TTC549 (cell line): ENCODE measurements around the gene ARHGAP45.
"Not testable (repeated sequence)": the region's sequence is repeated elsewhere in the genome, so short reads cannot be mapped to it uniquely, and the experiment has no call there.

Experiments used
- FAIRE-seq: peaks from 2 replicates; lab custom pipeline; 2012; peaks lifted over from hg19 to GRCh38; lab: Jason Lieb, UNC

ARHGAP45 gene

DNA sequence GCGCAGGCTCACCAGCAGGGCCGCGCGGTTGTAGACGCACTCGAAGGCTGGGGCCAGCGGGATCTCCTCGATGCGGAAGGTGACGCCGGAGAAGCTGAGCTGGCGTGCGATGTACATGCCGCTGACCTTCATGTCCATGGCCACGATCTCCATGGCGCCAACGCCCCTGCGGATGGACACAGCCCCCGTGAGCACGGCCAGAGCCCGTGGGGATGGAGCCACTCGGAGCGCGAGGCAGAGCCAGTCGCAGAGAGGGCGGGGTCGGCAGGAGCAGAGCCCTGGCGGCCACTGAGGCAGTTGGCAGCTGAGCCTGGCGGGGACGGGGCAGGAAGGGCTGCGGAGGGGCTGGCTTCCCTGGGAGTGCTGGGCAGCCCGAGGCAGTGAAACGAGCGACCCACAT lies 52.0 kb downstream of the ARHGAP45 start:
- no peak for FAIRE-seq

DNA sequence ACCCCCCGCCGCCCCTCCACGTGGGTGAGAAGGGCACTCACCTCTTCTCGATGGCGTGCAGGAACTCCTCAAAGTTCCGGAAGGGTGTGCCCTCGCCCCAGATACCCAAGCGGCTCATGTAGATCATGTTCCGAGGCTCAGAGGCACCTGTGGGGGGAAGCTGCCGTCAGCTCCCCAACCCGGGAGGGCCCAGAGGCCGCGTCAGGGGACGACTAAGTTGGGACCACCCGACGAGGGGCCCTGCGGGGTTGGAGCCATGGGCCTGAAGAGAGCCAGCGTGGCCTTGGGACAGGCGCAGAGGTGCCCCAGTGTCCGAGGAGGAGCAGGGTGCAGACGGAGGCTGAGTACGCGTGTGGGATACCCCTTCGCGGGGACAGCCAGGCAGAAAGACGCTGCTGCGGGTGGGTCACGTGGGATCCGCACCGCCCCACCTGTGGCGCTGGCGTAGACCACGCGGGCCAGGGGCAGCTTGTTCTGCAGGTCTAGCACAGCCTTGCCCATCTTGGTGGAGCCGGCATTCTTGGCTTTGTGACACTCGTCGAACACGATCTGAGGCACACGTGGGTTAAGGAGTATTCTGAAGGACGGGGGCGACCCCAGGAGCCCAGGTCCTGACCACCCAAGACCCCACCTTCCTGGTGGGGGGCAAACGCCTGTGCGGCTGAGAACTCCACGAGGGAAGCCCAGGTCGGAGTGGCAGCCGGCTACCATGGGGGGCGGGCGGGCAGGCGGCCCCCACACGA lies 52.7 kb downstream of the ARHGAP45 start:
- no peak for FAIRE-seq

DNA sequence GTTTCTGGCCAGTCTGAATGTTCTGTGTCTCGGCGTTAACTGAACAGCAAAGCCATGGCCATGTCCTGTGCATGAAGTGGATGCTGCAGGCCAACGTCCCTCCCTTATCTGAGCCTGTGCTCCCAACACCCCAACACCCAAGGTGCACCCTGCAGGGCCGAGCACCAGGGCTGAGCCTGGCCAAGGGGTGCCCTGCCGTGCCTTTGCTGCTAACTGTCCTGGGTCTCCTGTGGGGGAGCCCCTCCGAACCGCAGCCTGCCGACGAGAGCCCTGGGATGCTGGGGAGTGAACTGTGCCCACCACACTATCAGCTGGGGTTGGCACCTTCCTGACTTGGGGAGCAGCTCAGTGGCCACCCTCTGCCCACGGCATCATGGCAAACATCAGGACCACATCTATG lies 54.4 kb downstream of the ARHGAP45 start:
- FAIRE-seq, result no peak

DNA sequence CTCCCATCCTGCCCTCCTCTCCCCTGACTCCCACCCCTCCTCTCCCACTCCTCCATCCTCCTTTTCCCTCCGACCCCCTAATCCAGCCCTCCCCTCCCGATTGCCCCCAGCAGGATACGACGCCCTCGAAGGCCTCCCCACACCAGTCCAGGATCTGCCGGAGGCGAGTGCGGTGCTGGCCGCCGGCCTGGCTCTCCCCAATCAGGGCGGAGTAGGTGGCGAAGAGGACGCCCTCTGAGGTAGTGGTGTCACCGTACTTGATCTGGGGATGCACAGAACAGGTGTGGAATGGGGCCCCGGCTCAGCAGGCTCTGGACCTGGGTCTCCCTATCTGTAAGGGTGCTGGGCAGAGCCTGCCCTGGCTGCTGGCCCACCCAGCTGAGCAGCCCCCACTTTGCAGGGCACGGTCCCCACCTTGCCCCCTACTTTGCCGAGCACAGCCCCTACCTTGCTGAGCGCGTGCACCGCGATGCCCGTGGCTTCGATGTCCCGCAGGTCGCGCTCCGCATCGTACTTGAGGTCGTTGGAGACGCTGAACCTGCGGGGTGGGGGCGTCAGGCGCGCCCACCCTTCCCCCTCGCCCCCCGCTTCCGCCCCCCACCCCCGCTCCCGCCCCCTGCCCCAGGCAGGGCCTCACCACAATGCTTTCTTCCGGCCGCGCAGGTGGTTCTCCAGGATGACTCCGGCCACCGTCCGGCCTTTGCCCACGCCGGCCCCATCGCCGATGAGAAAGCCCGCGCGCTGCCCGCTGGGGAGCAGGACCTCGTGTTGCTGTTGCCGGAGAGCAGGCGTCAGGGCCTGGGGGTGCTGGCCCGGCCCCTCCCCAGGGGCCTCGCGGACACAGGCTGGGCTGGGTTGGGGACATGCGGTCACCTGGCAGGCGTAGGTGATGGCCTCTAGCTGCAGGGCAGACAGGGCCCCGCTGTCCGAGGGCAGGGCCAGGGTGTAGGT lies 55.3 kb downstream of the ARHGAP45 start:
- FAIRE-seq, result no peak

DNA sequence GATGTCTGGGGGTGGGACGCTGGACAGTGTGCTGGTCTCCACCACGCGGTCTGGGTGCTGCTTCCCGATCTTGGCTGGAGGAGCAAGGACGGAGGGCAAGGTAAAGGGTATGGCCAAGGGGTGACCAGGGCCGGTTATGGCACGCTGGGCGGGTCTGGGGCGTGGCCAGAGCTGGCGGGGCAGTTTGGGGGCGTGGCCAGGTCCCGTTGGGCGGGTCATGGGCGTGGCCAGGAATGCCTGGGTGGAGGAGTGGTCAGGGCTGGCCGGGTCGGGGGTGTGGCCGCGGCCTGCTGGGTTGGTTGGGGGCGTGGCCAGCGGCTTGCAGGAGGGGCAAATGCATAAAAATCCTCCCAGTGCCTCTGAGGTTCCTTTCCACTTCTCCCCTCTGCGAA lies 56.0 kb downstream of the ARHGAP45 start:
- FAIRE-seq, result peak; percentile 3

DNA sequence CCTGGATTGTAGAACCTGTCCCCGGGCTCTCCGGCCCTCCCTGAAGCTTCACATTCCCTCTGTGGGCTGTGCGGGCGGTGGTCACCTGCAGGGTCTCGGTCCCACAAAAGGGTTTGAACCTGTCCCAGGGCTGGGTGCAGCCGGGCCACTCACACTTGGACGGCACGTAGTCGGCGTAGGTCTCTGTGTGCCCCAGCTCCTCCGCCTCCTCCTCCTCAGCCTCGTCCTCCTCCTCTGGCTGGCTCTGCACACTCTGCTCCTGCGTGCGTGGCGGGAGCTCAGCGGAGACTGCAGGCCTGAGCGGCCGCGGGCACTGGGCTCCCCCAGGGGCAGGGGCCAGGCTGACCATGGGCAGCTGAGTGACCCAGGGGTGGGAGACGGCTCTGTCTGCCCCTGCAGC lies 56.4 kb downstream of the ARHGAP45 start:
- FAIRE-seq, result no peak

DNA sequence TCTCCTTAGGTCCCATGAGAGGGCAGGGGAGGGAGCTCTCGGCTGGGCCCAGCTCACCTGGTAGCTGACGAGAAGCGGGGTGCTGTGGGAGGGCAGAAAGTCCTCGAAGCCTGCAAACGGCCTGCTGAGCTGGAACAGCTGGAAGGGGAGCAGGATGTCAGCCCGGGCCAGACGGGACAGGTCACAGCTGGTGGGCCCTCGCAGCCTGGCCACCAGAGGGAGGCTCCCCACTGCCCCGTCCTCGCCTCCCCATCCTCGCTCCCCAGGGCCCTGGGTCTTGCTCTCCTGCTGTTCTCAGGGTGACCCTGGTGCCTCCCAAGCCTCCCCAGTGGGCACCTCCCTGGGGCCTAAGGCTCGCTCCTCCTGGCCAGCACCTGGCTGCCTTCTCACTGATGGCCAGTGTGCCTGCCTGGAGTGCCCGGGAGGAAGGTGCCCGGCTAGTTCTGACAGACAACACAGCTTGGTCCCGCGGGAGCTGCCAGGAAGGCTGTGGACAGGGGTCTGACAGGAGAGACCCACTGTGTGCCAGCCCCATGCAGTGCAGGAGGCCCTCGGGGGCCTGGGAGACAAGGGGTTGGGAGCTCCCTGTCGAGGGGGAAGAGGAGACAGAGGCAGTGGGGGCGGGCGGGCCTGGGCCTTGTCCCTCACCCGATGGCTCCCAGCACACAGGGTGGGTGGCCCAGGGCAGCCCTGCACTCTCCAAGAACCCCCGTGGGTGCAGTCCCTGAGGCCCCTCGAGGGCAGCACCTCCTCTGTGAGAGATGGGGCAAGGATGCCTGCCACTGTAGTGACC lies 57.1 kb downstream of the ARHGAP45 start:
- FAIRE-seq, result no peak

DNA sequence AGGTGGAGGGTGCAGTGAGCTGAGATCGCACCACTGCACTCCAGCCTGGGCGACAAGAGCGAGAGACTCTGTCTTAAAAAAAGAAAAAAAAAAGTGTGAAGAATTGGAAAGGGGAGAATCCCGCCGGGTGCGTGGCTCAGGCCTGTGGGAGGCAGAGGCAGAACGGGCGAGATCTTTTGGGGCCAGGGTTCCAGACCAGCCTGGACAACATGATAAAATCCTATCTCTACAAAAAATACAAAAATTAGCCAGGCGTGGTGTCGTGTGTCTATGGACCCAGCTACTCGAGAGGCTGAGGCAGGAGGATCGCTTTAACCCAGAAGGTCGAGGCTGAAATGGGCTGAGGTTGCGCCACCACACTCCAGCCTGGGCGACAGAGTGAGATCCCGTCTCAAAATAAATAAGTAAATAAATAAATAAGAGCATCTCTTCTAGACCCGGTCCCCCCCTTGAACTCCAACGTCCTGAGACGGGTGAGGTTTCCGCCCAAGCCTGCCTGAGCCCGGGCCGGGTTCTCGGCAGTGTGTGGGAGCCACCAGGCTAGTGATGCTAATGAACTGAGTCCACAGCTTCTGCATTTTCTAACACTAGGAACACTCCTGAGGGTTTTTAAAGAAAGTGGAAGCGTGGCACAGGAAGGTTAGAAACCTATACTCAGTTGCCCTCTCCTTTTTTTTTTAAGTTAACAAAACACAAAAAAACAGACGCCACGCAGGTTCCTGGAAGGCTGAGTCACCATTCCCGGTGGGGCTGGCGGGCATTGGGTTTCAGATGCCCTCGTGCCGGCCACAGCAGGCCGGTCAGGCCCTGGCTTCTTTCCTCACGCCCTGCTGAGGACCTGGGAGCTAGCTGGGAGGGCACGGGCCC lies 58.9 kb downstream of the ARHGAP45 start:
- no peak for FAIRE-seq

DNA sequence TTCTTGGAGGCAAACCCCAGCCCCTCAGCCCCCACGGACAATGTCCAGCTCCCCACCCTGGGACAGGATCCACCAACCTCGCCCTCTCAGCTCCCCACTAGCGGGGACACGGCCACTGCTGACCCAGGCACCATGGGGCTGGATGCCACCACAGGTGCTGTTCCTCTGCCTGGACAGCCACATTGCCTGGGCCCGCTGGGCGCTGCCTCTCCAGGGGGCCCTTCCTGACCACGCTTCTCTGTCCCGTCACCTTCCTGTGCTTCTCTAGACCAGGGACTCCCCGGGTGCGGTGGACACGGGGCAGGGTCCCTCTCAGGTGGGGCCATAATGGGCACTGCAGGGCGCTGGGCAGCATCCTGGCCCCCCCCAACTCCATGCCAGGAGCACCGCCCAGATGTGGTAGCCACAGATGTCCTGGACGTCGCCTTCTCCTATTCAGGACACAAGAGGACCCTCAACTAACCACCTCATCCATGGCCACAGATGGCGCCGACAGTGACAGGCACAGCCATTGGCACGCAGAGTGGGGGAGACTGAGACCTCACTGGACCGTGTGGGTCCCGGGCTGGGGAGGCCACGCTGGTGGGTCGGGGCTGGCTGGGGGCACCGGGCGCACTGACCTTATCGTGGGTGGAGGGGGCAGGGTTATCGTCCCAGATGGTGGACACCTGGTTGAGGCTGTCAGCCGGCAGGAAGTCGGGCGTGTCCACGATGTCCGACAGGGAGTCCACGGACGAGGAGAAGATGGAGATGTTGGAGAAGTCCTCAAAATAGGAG lies 60.2 kb downstream of the ARHGAP45 start:
- FAIRE-seq, result no peak

DNA sequence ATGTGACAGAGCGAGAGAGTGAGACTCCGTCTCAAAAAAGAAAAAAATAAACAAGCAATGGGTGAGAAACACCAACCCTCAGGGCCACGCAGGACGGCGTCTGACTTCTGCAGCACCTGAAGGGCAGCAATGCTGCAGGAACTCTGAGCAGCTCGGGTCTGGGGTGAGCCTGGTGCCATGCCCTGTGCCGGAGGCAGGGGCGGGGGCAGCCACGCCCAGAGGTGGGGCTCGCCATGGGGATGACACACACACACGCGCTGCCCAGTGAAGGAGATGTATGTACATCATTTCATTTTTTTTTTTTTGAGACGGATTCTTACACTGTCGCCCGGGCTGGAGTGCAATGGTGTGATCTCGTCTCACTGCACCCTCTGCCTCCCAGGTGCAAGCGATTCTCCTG lies 61.1 kb downstream of the ARHGAP45 start:
- no peak for FAIRE-seq

DNA sequence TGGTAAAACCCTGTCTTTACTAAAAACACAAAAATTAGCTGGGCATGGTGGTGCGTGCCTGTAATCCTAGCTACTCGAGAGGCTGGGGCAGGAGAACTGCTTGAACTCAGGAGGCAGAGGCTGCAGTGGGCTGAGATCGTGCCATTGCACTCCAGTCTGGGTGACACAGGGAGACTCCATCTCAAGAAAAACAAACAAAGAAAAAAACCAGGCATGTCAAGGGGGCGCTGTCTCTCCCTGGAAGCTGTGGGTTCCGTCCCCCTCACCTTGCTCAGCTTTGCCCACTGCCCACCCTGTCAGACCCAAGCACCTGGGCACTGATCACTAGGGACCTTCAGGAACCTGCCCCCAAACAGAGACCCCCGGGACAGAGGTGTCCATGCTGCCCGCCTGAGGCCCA lies 62.1 kb downstream of the ARHGAP45 start:
- not testable (repeated sequence) for FAIRE-seq

DNA sequence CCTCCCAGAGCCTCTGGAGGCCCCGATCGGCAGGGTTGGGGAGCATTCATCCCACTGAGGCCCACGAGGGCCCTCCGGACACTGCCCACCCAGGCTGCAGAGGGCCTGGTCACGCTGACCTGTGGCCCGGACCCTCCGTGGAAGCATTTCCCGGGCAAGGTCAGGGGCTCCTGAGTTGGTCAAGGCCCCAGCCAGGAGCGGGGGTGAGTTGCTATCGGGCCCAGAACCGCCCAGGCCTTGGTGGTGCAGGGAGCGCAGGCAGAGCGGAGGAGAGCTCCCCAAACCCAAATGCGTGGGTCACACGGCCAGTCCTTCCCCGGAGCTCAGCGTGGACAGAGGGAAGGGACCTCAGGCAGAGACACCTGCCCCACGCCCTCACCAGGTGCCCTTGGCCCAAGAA lies 62.6 kb downstream of the ARHGAP45 start:
- FAIRE-seq, result no peak

DNA sequence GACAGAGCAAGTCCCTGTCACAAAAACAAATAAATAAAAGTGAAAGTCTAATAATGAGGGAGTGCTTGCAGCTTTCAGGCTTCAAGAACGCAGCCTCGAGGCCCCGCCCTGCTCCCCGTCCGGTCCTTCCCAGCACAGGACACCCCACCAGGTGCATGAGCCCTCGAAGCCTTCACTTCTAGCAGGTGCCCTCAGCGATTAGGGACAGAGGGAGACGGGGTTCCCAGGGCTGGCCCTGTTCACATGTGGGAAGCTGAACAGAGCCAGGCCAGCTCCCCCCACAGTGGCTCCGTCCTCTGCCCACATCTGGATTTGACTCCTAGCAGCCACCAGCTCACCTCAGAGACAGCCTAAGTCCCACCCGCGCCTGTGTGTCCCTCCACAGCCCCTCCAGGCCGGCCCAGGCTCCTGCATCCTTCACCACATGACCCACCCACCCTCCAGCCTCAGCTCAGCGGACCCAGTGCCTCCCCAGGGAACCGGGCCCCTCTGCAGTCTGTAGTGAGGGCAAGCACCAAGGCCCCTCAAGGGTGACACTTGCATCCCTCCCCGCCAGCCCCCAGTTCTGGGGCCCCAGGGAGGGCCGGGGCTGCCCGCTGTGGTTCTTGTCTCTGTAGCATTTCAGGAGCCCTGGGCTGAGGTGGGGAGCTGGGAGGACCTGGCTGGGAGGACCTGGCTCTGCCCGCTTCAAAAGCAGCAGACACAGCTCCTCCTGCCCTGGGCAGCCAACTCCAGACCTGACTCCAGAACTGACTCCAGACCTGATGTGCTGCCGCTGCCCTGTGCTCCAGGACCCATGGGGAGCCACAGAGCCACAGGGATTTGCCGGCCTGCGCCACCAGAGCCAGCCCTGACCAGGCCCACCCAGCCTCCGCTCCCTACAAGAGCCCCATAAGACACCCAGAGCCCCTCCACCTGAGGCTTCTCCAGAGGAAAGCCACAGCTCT lies 64.1 kb downstream of the ARHGAP45 start:
- no peak for FAIRE-seq

DNA sequence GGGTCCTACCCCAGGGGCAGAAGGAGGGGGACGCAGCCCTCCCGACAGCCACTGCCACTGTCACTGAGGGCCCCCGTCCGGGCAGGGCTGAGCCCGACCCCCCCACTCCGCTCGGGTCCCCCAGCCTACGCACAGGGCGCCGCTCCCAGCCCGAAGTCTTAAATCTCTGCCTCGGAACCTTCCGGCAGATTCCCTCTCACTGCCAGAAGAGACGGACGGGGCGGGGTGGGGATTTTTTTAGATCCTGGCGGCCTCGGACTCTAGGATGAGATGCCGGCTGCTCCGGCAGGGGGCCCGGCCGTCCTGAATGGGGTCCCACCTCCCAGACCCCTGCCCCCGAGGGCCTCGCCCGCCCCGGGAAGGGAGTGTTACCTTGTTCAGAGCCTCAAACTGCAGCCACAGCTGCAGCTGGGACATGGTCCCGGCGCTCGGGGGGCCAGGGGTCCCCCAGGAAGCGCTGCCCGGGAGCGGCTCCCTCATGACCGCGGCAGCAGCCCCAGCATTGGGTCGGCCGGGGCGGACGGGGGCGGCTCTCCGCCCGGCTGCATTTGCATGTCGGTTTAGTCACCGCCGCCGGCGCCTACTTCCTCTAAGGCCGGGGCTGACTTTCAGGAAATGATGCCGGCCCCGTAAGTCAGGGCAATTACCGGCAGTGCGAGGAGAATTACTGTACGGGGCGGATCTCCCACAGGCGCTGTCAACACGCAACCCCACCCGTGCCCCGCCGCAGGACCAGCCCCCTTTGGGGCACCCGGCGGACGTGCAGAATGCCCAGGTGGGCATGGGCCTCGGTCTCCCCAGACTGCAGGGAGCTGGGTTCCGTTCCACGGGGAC lies 65.0 kb downstream of the ARHGAP45 start:
- no peak for FAIRE-seq

DNA sequence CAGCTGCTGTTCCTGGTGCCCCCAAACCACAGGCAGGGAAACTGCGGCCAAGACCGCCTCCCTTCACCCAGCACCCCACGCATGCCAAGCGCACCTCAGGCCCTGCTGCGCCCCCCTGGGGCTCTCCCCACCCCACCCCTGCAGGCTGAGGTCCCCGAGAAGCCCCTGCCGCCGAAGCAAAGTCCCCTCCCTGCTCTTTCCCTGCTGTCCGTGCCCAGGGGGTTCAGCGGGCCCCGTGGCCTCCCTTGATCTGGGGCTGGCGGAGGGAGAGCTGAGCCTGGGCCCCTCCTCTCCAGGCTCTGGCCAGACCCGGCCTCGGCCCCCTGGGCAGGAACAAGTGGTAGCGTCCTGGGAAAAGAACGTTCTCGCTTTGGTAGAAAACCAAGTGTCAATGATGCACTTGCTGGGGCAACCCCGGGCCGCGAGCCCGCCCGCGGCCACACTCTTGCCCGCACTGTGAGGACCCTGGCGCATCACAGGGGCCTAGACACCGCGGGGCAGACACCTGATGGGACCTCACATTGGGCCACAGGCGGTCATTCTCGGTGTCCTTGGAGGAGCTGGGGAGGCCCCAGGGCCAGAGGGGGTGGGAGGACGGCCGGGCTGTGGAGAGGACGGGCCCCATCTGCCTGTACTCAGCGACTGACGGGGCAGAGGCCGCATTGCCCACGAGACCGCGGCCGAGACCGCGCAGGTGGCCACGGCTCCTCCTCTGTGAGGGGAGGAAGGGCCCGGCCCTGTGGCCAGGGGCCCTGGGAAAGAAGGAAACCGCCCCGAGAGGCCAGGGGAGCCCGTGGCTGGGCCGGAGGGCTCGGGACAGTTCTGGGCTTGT lies 65.8 kb downstream of the ARHGAP45 start:
- FAIRE-seq, result no peak

DNA sequence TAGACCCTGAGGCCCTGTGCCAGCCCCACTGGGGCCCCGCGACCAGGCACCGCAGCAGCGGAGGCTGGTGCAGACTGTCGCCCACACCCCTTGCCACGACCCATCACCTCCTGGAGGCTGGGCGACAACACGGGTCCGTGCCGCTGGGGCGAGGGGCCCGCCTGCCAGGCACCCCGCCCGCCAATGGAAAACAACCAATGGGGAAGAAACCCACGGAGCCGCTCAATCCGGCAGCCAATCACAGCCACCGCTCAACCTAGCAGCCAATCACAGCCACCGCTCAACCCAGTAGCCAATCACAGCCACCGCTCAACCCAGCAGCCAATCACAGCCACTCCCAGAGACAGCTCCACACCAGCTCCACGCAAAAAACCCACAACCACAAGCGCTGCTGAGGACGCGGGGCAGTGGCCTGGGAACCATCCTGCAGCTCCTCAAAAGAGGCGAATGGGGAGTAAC lies 66.5 kb downstream of the ARHGAP45 start:
- FAIRE-seq, result no peak

DNA sequence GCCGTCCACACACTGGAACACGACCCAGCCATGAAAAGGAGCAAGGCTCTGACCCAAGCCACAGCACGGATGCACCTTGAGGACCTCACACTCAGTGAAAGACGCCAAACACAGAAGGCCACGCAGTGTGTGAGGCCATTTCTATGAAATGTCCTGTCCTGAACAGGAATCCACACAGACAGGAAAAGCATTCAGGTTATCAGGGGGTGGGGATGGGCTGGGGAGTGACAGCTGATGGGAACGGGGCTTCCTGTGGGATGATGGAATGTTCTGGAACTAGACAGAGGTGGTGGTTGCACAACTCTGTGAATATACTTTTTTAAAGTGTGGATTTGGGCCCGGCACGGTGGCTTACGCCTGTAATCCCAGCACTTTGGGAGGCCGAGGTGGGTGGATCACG lies 67.5 kb downstream of the ARHGAP45 start:
- no peak for FAIRE-seq

DNA sequence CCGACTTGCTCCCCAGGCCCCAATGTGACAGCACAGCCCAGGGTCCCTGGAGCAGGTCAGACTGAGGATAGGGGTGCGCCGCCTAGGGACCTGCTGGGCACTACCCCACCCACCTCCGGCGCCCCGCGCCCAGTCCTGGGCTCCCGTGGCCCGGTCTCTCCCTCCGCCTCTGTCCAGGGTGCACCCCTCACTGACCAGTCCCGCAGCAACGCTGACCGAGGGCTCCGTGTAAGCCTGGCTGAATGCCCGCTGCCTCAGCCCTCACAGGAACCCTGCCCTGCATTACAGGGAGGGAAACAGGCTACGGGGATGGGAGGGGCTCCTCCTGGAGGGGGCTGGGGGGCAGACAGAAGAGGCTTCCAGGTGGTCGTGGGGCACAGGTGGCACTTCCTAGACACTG lies 68.5 kb downstream of the ARHGAP45 start:
- no peak for FAIRE-seq
